CD4-positive, alpha-beta T cell treated with Interleukin-17A for 4 hours (primary cell): ENCODE measurements around the gene RNLS.

Source experiments
- DNase-seq: peaks from one replicate; pipeline ENCODE4 v3.0.0-alpha.2; 2020; ENCODE audit warnings: mixed read lengths

Gene RNLS

DNA sequence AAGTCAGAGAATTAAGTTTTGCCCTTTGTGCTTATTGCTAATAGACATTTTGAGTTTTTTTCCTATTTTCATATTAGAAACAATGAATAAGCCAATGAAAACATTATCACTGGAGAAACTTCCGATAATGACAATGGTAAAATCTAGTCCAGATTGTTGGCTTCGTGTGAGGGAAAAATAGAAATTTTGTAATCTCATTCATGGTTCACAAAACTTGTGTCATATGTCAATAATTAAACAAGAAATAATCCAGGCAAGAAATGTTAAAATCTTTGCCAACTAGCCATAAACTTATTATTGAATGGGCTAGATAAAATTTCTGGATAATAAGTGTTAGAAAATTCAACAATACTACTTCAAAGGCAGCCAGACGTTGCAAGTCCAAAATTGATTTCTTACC, 36.6 kb downstream of the RNLS start:
- DNase-seq: no peak

DNA sequence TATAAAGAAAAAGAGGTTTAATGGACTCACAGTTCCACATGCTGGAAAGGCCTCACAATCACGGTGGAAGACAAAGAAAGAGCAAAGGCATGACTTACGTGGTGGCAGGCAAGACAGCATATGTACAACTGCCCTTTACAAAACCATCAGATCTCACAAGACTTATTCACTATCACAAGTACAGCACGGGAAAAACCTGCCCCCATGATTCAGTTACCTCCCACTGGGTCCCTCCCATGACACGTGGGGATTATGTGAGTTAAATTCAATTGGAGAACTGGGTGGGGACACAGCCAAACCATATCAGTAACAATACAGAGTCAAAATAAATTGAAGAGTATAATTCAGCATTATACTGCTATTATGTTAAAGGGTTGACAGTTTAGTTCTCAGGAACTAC, 37.8 kb downstream of the RNLS start:
- no peak for DNase-seq

DNA sequence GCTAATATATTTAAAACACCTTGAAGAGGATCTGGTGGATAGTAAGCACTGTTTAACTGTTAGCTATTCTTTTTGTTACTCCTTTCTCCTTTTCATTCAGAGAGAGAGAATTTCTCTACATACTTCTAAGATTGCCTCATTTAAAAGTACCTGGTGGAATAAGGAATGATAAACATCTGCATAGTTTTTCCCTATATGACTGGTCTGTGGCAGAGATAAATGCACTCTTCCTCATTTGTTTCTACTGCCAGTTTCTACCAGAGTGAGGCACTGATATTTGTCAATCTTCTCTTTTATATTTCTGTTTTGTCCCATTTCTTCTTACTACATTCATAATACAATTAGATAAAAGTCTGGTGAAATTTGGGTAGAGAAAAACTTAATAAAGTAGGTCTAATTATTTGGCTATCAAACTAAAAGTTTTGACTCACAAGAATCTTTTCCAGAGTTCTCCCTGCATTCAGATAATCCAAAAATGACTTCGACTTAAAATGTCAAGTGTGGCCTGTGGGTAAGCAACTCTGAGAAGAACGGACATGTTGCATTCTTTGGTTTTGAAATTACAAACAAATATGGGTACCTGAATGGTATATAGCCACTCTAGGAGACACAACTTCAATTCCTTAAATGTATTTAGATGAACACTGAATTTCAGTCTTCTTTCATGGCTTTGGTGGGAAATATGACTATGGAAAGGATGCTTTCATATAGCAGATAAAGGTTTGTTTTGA, 38.8 kb downstream of the RNLS start:
- no peak for DNase-seq

DNA sequence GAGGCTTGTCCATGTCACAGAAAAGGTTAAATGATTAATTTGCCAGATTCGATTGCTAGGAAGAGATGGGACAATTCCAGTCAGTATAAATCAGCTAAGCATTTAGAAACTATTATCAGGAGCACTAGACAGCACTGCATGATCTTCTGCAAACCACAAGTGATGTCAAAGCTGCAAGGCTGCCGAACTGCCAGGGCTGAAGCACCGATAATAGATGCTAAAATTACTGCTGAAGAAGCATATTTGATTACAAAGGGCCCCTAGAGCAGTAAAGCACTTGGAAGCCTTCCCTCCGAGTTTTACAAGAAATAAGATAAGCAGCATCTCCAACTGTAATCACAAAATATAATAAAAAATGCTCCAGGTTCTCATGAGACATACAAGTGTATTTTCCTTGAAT, 40.6 kb downstream of the RNLS start:
- no peak for DNase-seq

DNA sequence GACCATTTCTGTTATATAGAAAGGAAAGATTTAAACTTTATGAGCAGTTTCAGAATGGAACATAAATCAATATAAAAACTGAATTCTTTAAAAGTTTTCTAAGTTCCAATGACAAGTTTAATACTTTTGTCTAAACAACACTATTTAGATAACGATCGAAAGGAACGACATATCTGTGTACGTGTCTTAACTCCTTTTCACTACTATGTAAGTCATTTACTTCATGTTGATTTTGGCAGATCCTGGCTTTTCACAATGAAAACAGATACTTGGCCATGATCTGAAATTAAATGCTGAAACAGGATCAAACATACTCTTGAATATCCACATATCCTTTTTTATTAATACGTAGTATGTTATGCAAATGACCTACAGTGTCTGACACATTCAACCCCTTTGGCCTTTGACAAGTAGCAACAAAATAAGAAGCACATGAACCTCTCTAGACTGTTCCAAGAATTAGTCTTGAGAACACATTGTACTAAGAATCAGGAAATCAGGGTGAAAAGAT, 41.9 kb downstream of the RNLS start:
- DNase-seq: no peak

DNA sequence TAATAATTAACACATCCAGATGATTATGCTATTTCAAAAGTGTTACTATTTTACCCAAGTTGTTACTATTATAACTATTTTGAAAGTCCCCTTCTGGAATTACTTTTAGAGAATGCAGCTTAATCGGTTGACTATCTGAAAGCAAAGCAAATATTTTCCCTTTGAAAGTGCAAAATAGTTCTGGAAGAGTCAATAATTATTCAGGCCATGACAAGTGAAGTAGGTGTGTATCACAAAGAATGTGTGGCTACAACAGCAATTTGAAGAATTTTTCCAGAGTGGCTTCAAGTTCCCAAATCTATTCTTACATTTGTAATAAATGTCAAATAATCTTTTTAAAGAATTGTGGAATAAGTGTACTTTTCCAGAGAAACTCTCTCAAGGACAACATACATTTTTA, 42.8 kb downstream of the RNLS start:
- no peak for DNase-seq

DNA sequence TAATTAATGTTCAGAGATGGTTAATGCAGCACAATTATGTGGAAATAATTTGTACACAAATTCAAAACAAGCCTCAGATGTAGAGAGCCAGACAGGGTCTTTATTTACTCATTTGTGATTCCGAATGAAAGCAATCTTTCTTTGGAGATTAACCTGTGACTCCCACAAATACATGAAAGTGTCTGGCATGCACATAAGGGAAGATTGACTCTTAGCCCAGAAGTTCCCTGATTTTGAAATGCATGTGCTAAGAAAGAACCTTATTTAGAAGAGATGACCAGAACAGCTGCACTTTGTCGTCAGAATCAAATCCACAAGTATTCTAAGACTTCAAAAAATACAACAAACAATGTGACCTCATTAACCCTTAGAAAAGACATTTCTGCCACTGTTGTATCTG, 45.1 kb downstream of the RNLS start:
- no peak for DNase-seq

DNA sequence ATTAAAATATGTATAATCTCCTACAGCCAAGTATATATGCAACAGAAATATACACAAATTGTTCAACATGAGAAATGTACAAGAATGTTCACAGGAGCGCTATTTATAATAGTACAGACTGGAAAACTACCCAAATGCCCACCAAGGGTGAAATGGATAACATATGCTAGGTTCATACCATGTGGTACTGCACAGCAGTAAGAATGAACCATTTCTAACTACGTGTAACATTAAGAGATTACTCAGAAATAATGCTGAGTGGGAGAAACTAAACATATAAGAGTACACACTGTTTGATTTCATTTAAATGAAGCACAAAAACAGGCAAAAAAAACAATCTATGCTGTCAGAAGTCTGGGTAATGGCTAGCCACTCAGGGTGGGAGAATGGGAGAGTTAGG, 45.8 kb downstream of the RNLS start:
- no peak for DNase-seq

DNA sequence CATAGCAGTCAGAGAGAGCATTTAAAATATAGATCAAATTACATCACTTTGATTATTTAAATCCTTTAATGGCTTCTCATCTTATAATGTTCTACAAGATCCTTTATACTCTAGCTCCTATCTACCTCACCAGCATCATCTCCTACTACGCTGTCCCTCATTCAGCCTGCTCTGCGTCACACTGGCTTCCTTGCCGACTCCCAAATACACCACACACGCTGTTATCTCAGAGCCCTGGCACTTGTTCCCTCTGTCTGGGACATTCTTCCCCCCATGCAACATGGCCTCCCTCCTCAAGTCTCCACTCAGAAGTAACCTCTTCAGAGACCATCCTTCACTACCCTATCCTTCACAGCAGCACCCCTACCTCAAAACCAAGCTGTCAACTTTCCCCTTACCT, 46.7 kb downstream of the RNLS start:
- no peak for DNase-seq

DNA sequence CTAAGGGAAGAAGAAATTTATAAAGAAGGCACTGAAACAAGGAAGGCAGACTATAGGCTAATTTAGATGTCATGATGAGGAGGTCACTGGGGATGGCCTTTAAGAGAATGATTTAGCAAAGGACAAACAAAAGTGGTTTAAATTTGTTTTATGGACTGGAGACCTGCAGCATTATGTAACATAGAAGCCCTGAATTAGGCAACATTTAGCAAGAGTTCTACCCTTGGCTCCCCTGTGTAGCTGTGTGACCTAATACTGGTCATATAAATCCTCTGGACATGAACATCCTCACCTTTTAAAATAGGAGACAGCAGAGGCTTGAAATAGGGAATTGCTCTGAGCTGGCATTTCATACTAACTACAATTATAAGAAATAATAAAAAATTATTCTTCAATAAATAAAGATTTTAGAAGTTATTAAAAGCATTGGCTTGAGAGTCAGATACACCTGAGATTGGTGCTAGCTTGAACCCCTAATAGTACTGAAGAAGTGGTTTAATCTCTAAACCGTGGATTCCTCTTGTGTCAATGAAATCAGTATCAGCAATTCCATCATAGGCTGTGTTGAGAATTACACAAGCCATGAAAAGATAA, 48.9 kb downstream of the RNLS start:
- no peak for DNase-seq

DNA sequence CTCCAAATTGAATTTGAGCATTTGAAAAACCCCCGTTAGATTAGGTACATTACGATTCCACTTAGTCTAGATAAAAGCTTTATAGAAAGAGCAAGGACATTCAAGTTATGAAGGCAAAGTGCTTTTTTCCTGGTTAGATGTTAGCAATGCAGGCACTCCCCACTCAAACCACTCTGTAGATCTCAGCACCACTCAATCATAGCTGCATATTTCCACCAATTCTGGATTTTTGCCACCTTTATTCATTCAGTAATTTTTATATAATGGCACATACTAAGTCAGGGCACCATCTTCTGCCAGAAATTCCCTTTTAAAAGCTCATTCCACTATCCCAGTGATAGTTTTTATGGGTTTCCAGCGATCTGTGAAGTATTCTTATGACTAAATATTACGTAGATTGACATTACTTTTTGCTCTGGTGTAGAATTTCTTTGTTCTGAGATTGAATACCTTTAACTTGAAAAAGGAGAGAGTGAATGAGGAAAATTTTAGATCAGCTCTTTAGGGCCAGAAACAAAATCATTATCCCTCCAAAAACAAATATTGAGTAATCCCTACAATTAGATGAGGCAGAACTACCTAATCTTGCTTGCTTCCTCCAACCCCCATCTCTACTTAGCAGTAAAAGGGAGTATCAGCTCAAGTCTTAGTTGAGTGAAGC, 51.6 kb downstream of the RNLS start:
- DNase-seq: no peak

DNA sequence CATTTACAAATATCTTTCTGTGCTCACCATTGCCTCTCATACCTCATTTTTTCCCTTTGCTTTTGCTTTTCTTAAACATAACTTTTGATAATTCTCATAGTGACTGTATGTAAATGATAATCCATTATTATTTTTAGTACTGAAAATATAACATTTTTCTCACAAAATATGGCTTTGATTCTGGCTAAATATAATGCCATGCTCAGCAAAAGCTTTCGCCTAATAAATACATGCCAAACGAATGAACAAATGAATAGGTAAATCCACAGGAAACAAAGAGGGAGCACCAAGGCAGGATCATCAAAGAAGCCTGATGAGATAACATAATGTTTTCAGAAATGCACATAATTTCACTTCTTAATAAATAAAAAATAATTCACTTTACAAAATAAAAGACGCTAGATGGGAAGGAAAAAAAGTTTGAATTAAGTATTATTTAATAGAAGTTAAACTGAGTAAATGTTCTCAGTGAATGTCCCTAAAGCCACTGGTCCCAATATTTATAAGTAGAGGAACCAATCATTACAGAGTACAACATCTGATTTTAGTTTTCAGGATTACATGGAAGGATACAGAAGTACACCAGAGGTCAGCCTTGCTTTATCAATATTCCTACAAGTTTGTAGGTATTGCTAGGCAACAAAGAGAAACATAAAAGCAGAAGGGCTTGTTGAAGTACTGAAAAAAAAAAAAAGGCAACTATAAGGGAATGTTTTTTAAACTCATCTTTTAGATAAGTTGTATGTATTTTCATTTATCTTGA, 52.3 kb downstream of the RNLS start:
- no peak for DNase-seq

DNA sequence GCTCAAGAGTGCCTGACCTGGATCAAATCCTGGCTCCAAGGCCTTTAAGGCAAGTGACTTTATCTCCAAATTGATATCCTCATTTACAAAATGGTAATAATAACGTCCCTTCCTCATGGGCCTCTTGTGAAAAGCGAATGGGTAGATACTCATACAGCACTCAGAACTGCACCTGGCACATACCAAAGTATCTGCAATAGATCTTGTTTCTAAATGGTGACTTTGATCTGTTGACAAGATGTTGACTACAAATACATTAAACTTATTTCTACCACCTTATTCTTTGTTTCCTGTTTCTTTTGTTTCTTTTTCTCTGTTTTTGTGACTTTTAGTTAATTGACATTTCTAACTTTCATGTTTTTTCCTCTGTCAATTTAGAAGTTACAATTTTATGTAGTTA, 53.0 kb downstream of the RNLS start:
- no peak for DNase-seq

DNA sequence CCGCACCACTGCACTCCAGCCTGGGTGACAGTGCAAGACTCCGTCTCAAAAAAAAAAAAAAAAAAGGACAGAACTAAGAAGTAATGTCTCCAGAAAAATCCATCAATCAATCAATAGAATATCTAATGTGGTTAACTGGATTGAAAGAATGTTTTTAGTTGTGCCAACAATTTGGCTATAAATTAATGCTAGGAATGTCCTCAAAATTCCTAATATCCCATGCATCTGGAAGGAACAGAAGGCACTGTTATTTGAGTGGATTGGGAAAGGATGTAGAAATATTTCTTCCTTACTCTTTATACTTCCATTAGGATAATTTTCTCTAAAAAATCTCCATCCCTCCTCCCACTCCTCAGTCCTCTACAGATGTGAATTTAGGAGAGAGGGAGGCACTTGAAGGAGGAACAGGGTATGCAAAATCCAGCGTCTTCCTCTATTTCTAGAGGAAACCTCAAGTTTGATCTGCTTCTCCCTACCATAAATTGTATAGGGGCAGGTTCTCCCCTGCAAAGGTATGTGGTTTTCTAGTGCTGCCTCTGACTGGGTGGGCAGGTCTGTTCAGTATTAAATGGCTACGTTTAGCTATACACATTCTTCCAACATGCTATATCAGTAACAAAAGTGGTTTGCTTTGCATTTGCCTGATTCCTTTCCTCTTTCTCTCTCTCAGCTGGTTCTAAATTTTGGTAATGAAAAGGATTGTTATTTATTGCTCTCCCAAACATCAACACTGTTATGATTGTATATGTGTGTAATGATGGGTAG, 54.1 kb downstream of the RNLS start:
- no peak for DNase-seq

DNA sequence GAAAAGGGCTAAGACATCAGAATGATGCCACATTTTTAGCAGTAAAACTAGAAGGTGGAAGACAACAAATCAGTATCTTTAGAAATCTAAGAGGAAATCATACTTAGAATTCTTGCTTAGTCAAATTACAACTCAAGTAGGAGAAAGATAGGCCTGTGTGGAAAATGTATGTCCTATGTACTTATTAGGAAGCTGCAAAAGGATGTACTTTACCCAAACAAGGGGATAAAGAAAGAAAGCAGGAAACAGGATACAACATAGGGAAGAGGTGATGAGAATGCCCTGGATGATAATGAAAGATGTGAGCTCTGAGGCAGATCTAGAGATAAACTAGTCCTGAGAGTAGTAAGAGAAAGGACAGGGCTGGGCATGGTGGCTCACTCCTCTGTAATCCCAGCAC, 54.9 kb downstream of the RNLS start:
- DNase-seq: no peak

DNA sequence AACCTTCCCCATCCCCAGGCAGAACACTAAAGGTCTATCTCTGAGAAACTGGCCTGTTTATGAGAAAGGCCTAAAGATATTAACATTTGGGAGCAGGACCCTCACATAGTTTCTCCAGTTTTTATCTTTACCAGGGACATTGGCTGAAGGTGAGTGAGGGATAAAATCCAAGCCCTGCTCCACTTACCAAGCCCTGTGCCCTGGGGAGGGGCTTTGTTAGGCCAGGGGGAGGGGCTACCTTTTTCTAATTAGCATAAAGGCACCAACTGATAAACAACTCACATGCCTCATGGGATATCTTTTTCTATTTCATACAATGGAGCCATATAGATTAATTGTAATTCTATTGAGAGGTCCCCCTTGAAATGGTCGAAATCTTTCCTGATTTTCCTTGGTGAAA, 55.9 kb downstream of the RNLS start:
- no peak for DNase-seq

DNA sequence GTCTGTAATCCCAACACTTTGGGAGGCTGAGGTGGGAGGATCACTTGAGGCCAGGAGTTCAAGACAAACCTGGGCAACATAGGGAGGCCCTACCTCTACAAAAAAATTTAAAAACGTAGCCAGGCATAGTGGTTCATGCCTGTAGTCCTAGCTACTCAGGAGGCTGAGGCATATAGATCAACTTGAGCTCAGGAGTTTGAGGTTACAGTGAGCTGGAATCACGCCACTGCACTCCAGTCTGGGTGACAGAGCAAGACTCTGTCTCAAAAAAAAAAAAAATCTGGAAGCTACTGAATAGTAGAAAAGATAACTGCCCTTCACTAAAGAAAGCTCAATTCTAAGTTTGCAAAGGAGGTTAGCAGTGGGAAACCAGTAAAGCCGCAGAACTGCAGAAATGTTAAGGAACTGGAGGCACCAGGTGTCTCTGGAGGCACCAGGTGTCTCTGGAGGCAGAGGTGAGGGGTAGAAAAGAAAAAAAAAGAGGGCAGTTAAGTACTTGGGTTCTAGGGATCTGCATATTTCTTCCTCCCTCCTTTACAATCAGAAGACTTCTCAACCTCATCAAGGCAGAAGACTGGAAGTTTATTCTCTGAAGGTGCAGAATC, 56.5 kb downstream of the RNLS start:
- DNase-seq: no peak

DNA sequence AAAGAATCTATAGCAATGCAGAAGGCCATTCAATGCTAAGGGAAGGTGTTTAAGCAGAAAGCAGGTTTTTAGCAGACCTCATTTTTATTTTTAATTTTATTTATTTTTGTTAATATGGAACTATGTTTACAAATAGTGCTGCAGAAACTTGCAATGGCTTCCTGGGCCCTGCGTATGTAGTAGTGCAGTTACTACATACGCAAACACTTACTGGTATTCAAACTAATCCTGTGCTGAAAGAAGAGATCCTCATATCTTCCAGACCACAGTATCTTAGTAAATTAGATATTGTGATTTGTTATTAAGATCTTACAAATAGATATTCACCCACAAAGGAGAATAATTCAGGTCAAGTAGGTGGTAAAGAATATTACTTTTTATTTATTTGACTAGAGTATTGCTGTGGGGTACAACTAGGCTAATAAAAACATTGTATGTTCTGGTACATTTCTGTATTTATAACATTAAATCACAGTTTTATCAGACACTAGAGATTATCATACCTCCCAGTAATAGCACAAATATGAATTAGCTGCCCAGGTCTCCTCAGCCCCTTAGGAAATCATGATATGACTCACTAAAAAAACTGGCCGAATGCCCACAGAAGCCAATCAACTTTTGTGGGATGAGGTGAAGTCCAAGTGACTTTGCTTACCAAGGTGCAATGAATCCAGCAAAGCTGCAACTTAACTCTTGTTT, 57.6 kb downstream of the RNLS start:
- DNase-seq: no peak

DNA sequence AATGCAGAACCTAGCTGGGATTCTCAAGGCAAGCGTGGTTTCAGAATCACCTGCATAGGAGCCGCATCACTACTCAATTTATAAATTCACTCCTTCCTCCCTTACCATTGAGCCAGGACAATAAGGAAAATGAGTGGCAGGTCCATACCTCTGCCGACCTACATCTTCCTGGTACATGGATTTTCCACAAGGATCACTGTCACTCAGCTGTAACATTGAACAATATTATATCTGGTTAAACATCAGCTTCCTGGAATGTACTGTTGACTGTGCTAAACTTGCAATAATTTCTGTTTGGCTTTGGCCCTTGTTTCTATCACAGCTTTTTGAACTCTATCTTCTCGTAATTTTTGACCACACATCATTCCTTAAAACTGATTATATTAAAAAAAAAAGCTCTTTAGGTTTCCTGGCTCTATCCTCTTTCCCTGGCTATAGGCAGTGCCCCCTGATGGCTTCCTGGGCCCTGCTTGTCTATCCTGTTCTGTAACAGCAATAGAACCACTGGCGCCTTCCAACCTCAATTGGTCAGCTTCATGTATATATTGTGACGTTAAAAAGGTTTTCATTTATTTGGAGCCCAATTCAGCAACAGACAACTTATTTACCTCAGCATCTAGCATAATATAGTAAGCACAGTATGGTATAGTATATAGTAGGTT, 59.2 kb downstream of the RNLS start:
- no peak for DNase-seq

DNA sequence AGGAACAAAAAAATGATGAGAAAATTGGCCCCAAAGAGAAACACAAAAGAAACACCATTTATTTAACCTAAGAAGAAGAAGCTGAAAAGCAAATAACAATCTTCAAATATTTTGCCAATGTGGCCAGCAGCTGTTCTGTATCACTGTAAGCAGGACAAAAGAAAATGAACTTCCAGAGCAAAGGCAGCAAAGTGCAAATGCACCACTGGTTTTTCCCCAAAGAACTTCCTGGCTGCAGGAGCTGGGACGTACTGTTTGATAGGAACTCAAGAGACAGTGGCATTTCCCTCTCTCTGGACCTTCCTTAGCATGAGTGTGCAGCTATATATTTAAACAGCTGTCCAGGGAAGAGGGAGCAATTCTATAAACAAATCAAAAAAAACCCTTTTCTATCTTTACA, 60.4 kb downstream of the RNLS start:
- DNase-seq: no peak

DNA sequence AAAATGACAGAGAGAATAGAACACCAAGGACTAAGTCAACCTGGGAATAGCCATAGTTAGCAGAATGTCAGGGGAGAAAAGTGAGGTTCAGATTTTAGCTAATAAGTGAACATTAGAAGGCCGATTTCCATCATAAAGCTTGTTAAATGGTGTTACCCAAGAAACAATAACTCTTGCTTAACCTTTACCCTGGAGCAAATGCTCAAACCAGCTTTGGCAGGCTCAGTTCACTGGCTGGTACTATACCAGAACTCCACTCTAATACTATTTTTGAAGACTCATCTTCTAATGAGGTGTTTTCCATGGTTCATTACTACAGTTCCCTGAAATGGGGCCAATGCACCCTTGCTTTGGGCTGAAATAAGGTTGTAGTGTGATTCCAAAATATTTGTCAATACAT, 61.3 kb downstream of the RNLS start:
- DNase-seq: no peak
